ENCODE results near the gene GRIK3.

The GRIK3 gene

GRCh38 chr1:36871146-36871971, 163.0 kb downstream of the GRIK3 start:
- DNase-seq: no peak

GRCh38 chr1:36869826-36870225, 164.5 kb downstream of the GRIK3 start:
- no peak for DNase-seq

DNA sequence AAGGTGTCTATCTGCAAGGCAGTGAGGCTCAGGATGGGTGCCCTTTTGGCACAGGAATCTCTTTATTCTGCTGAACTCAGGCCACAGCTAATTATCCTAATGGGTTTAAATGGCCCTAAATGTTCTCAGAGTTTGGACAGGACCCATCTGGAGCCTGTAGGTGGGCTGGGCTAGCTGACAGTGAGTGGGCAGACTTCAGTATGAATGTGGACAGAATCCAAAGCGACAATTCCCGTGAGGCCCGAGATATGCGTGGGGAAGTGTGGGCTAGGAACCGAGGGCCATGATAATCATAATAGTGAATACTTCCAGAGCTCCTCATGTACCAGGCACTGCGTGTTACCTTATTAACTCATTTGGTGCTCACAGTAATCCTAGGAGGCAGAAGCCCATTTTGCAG, 165.3 kb downstream of the GRIK3 start:
- no peak for DNase-seq

GRCh38 chr1:36867575-36867974, 166.7 kb downstream of the GRIK3 start:
- no peak for DNase-seq

- DNase-seq: no peak
Measured at GRCh38 chr1:36866169-36866814, 168.0 kb downstream of the GRIK3 start.

DNA sequence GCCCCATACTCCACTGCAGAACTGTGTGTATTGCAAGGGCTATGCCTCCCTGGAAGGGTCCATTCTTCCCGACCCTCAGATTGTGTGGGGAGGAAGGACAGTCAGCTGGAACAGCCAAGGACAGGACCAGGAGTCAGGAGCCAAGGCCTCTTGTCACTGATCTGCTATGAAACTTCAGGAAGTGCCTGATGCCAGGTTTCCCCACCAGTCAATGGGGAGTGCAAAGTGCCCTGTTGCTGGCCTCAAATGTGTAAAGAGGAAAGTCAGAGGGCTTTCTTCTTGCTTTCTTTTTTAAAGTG, 168.8 kb downstream of the GRIK3 start:
- DNase-seq: no peak

DNA sequence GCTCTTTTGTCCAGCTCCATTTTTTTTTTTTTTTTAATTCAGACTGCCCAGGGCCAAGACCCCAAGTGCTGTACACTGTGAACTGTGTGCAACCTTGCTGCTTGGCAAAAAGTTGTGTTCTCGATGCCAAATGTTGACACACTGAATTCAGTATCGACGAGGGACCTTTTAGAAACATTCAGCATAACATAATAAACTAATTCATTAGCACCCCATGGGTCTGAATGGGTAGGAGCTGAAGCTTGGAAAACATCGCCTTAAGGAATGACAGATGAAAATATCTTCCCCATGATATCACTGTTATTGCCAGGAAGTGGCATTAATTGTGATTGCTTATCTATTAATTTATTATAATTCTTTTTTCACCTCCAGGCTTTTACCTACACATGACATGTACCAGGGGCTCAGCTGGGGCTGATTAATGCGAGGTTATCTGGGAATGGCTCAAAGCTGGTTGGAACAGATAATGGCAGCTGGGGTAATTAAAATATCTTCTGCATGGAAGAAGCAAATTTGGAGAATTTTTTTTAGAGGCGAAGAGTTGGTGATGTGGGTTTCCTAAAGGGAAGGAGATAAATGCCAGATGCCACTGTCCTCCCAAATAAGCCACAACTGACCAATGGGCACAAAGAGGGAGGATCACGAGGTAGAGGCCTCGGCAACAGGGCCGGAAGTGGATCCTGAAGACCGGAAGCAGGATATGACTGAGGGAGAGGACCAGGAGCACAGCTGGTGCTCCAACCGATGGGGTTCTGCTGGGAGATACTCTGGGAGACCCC, 169.3 kb downstream of the GRIK3 start:
- DNase-seq: no peak

- peak in 1 of 2 donors; percentile 33 for DNase-seq
Measured at GRCh38 chr1:36864182-36864822, 170.0 kb downstream of the GRIK3 start.

GRCh38 chr1:36863500-36863899, 170.8 kb downstream of the GRIK3 start:
- no peak for DNase-seq

DNA sequence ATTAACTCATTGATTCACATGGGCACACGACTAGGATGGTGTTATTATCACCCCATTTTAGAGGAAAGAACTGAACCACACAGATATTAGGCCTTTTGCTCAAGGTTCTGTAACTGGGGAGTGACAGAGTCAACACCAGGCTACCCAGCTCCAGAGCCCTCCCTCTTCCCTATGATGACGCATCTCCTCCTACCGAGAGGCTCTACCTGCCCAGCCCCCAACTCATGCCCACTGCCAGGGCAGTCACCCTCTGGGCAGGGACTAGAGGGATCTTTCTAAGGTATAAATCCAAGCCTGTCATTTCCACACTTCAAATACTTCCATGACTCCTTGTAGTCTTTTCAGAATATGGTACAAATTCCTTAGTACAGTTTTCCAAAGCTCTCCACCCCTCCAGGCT, 171.3 kb downstream of the GRIK3 start:
- DNase-seq: no peak

DNA sequence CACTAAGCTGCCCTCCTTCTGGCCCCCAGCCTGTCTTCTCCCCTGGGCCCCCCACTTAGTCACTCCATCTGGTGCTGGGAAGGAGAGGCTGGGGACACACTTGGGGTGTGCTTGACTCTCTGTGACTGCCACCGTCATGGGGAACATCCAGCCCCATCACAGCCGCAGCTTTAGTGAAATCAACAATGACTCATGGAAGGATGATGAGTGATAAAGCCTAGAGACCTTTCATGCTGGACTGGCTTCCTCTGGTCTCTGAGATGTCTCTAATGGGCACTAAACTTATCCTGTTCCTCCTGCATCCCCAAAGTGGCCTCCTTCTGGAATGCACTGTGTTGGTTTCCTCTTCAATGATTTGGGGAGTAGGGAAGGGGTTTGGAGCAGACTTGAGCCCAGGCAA, 172.9 kb downstream of the GRIK3 start:
- no peak for DNase-seq

DNA sequence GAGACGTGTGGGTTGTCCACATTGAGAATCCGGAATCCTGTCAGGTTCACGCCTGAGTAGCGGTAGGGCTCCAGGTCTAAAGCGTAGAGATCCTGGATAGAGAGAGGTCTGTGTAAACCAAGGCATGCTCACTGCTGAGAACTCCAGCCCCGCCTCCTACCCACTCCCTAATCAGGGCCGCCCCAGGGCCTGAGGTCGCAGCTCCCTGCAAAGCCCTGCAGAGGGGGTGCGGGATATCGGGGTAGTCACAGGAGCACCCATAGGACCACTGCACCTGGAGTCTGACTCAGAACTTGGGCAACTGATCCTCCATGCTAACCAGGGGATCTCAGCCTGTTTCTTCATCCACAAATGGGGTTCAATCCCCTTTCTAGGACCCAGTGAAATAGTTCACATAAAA, 174.4 kb downstream of the GRIK3 start:
- DNase-seq: no peak

DNA sequence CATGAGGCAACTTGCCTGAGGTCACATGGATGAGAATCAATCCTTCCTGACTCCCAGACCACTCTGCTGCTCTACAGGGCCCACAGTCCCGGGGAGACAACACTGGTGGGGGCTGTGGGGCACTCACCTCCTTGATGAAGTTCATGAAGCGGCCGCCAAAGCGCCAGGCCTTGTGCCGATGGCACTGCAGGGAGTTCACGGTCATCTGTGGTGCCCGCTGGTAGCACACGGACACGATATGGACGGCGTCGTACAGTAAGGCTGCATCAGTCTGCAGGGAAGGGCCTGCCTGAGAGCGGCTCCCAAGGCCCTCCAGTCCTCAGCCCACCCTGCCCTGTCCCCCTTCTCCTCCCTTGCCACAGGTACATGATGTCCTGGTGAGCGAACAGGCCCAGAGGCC, 175.3 kb downstream of the GRIK3 start:
- DNase-seq: no peak

GRCh38 chr1:36858553-36858952, 175.8 kb downstream of the GRIK3 start:
- no peak for DNase-seq

GRCh38 chr1:36857754-36858153, 176.6 kb downstream of the GRIK3 start:
- no peak for DNase-seq

- no peak for DNase-seq
Measured at GRCh38 chr1:36855699-36856494, 178.4 kb downstream of the GRIK3 start.

- DNase-seq: no peak
Measured at GRCh38 chr1:36853638-36854037, 180.7 kb downstream of the GRIK3 start.

- no peak for DNase-seq
Measured at GRCh38 chr1:36852586-36852985, 181.7 kb downstream of the GRIK3 start.

DNA sequence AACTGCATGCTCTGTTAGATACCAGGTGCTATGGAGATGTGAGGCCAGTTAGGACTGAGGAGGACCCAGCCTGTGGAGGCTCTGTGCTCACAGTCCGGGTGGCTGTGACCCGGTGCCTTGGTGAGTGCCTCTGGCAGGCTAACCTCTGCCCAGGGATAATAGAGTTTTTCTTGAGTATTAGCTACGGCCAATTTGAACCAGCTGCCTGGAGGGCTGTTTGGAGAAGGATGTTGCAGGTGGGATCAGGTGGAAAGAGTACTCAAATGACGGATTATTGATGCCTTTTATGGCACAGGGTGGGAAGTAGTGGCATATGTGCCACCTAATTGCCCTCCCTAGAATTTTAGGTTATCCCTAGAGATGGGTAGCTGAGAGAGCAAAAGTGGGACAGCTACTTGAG, 182.7 kb downstream of the GRIK3 start:
- DNase-seq: no peak

- no peak for DNase-seq
Measured at GRCh38 chr1:36851087-36851486, 183.2 kb downstream of the GRIK3 start.

DNA sequence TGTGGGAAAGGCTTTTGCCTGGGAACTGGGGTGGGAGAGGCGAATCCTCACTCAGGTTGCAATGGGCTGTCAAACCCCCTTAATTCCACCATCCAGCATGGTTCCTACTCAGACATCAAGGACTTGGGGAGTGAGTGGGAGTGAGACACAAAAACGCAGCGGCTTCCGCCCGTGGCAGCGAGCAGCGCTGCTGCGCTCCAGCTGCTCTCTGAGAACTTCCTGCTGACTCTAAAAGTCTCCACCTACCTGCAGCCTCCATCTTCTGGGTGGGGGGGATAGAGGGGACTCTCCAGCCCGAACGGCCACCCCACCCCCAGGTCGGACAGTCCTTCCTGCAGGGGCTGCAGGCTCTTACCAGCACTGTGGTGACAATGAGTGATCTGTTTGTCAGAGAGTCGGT, 184.4 kb downstream of the GRIK3 start:
- no peak for DNase-seq

DNA sequence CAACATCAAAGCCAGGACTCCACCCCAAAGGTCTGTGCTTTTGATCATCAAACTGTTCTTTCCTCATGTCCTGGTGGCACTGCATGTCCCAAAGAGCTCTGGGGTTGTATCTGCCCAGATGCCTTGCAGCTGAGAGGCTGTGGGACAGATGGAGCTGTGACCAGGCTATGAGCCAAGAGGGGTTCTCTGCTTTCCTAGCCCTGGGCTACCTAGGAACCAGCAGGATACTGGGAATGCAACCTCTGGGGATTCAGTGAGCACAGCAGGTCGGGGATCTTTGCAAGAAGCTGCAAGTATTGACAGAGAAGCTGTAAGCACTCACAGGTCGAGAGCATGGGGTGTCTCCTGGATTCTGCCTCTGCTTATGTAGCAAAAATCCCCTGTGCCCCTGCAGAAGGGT, 186.6 kb downstream of the GRIK3 start:
- no peak for DNase-seq

Measured in inflammatory macrophage (primary cell).